ENCODE results near the gene SPAG16. TPM values are rescaled to one million over a fixed set of nuclear protein-coding genes. Genes with fewer than 3 reads are reported as not detected.
"Not testable (repeated sequence)": the region's sequence is repeated elsewhere in the genome, so short reads cannot be mapped to it uniquely, and the experiment has no call there.

The SPAG16 gene
- total and polyA plus RNA-seq, 2 donors (not counting 1 experiment from before 2014, with no cell fraction given): 24.1 to 36.8 TPM

DNA sequence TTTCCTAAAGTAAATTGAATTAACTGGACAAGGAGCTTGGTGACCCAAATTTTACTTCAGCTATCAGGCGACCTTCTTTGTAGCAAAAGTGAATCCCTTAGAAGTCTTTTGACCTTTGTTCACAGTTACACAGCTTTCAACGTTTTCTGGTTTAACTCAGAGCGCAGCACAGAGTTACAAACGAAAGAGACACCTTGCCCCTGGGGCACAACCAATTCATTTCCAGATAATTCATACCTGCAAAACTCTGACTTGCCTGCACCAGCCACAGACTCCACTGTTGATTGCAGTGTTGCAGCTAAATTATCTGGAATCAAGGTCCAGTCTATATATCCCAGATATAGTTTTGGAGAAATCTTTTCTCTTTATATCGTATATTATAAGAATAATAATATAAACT, 768.0 kb downstream of the SPAG16 start:
- DNase-seq (ENCODE audit: low read depth in 2 of 2): no peak
- TF ChIP-seq, protein P1, sequence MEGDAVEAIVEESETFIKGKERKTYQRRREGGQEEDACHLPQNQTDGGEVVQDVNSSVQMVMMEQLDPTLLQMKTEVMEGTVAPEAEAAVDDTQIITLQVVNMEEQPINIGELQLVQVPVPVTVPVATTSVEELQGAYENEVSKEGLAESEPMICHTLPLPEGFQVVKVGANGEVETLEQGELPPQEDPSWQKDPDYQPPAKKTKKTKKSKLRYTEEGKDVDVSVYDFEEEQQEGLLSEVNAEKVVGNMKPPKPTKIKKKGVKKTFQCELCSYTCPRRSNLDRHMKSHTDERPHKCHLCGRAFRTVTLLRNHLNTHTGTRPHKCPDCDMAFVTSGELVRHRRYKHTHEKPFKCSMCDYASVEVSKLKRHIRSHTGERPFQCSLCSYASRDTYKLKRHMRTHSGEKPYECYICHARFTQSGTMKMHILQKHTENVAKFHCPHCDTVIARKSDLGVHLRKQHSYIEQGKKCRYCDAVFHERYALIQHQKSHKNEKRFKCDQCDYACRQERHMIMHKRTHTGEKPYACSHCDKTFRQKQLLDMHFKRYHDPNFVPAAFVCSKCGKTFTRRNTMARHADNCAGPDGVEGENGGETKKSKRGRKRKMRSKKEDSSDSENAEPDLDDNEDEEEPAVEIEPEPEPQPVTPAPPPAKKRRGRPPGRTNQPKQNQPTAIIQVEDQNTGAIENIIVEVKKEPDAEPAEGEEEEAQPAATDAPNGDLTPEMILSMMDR (conservative IDR thresholded peaks at IDR 0.05 in 1 of 2, IDR thresholded peaks at IDR 0.05 in 1 of 2; ENCODE audit: low read depth in 1 of 2, low read length in 2 of 2): no peak

DNA sequence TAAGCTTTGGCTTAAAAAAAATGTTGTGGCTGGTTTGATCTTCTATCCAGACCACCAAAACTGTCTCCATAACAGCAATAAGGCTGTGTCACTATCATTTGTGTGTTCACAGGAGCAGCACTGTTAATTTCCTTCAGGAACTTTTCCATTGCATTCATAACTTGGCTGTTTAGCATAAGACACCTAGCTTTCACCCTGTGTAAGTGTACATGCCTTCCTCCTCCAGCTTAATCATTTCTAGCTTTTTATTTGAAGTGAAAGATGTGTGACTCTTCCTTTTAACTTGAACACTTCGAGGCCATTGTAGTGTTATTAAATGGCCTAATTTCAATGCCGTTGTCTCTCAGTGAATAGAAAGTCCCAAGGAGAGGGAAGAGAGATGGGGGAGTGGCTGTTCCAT, 773.7 kb downstream of the SPAG16 start:
- Histone ChIP-seq H2AFZ (ENCODE audit: low read length) (no peak overlapping the region), H3K27me3 (ENCODE audit: control insufficient read depth, insufficient read depth, low read length) (no peaks in the 10 kb centered on the region), H3K4me2 (ENCODE audit: extremely low read depth, insufficient read depth, low read length) (no peak overlapping the region), H3K4me1 (ENCODE audit: control insufficient read depth, extremely low read depth, insufficient read depth, low read length) (no peaks in the 10 kb centered on the region), H4K20me1 (ENCODE audit: control insufficient read depth, extremely low read depth, insufficient read depth, low read length) (no peaks in the 10 kb centered on the region), H3K36me3 (ENCODE audit: control insufficient read depth, insufficient read depth, low read length) (no peaks in the 10 kb centered on the region), H3K9me3 (ENCODE audit: control insufficient read depth, insufficient read depth, low read depth, low read length) (no peaks in the 10 kb centered on the region), H3K9ac (ENCODE audit: insufficient read depth, low read length) (no peak overlapping the region), H3K4me3 (replicated peaks in 1 of 4; ENCODE audit: control extremely low read depth in 1 of 4, insufficient read depth in 1 of 4, low read depth in 3 of 4, low read length in 4 of 4) (no peak overlapping the region), H3K79me2 (ENCODE audit: control insufficient read depth, insufficient read depth, low read length) (no peaks in the 10 kb centered on the region), H3K27ac (ENCODE audit: insufficient read depth, low read length) (no peak overlapping the region)
- no peak for DNase-seq (ENCODE audit: low read depth in 2 of 2)
- TF ChIP-seq, protein P1 (conservative IDR thresholded peaks at IDR 0.05 in 1 of 2, IDR thresholded peaks at IDR 0.05 in 1 of 2; ENCODE audit: low read depth in 1 of 2, low read length in 2 of 2): no peak
- no peak for TF ChIP-seq EZH2 (IDR thresholded peaks at IDR 0.05; ENCODE audit: low read length, missing control alignments)

More for the DNA sequence above, 768.0 kb downstream of the SPAG16 start:
- no peaks in the 10 kb centered on the region for H3K4me1 ChIP-seq (ENCODE audit: control insufficient read depth, extremely low read depth, insufficient read depth, low read length)
- no peak overlapping the region for H3K9ac ChIP-seq (ENCODE audit: insufficient read depth, low read length)
- no peak overlapping the region for H3K27ac ChIP-seq (ENCODE audit: insufficient read depth, low read length)
- no peaks in the 10 kb centered on the region for H3K27me3 ChIP-seq (ENCODE audit: control insufficient read depth, insufficient read depth, low read length)
- no peaks in the 10 kb centered on the region for H4K20me1 ChIP-seq (ENCODE audit: control insufficient read depth, extremely low read depth, insufficient read depth, low read length)
- H3K36me3 ChIP-seq (ENCODE audit: control insufficient read depth, insufficient read depth, low read length): no peaks in the 10 kb centered on the region
- H3K4me2 ChIP-seq (ENCODE audit: extremely low read depth, insufficient read depth, low read length): no peak overlapping the region
- H2AFZ ChIP-seq (ENCODE audit: low read length): no peak overlapping the region
- no peaks in the 10 kb centered on the region for H3K79me2 ChIP-seq (ENCODE audit: control insufficient read depth, insufficient read depth, low read length)
- no peaks in the 10 kb centered on the region for H3K9me3 ChIP-seq (ENCODE audit: control insufficient read depth, insufficient read depth, low read depth, low read length)
- no peak overlapping the region for H3K4me3 ChIP-seq (replicated peaks in 1 of 4; ENCODE audit: control extremely low read depth in 1 of 4, insufficient read depth in 1 of 4, low read depth in 3 of 4, low read length in 4 of 4)

DNA sequence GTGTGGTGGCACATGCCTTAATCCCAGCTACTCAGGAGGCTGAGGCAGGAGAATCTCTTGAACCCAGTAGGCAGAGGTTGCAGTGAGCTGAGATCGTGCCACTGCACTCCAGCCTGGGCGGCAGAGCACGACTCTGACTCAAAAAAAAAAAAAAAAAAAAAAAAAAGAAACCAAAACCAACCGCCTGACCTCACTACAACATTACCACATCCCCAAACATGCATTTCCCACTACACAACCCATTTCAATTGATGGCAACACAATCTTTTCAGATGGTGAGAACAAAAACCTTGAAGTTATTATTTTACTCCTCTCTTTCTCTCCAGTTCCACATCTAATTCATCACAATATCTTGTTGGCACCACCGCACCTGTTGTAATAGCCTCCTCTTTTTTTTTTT, 778.0 kb downstream of the SPAG16 start:
- not testable (repeated sequence) for H3K27me3 ChIP-seq (ENCODE audit: control insufficient read depth, insufficient read depth, low read length); H3K9ac ChIP-seq (ENCODE audit: insufficient read depth, low read length); H3K4me3 ChIP-seq (replicated peaks in 1 of 4; ENCODE audit: control extremely low read depth in 1 of 4, insufficient read depth in 1 of 4, low read depth in 3 of 4, low read length in 4 of 4); H2AFZ ChIP-seq (ENCODE audit: low read length); H4K20me1 ChIP-seq (ENCODE audit: control insufficient read depth, extremely low read depth, insufficient read depth, low read length); H3K4me2 ChIP-seq (ENCODE audit: extremely low read depth, insufficient read depth, low read length); H3K27ac ChIP-seq (ENCODE audit: insufficient read depth, low read length); H3K4me1 ChIP-seq (ENCODE audit: control insufficient read depth, extremely low read depth, insufficient read depth, low read length); H3K9me3 ChIP-seq (ENCODE audit: control insufficient read depth, insufficient read depth, low read depth, low read length); H3K36me3 ChIP-seq (ENCODE audit: control insufficient read depth, insufficient read depth, low read length); H3K79me2 ChIP-seq (ENCODE audit: control insufficient read depth, insufficient read depth, low read length); DNase-seq (ENCODE audit: low read depth in 2 of 2)

Measured in fibroblast of lung (primary cell).